ENCODE results near the gene PKN1. TPM values are rescaled to one million over a fixed set of nuclear protein-coding genes. Genes with fewer than 3 reads are reported as not detected.
A peak's percentile ranks its signal among the peaks of the same experiment; 100 is the strongest.

PKN1 gene
- total RNA-seq, 6 donors from 2014 or later: 95.2 to 278 (median 200) TPM

DNA sequence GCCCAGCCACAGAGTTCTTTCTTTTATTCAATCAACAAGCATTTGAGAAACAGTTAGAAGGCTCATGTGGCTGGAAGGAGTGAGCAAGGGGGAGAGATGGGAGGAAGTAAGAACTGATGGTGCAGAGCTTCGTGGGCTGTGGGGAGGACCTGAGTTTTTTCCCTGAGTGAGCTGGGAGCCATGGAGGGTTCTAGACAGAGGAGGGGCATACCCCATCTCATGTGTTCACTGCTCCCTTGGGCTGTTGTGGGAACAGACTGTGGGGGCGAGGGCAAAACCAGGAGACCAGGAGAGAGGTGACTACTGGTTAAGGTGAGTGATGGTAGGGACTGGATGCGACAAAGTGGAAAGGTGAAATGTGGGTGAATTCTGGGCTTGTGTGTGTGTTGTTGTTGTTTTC is 2.4 kb upstream of the PKN1 start:
- no peaks in the 10 kb centered on the region for H3K9me3 ChIP-seq
- TF ChIP-seq CTCF (IDR thresholded peaks at IDR 0.05): no peak
- TF ChIP-seq POLR2A (IDR thresholded peaks at IDR 0.05): no peak
- no peak for TF ChIP-seq POLR2AphosphoS5 (IDR thresholded peaks at IDR 0.05)
- TF ChIP-seq EP300 (IDR thresholded peaks at IDR 0.05): no peak
- no peaks in the 10 kb centered on the region for H3K27me3 ChIP-seq
- no peak for DNase-seq
- WGBS, 2 donors: 74 to 77% methylated on average over 3 of the region's 3 CpGs
- peaks cover 0 to 3% (median 0%) of the 10 kb centered on the region in 4 donors for H3K36me3 ChIP-seq
- H3K27ac ChIP-seq: no peak overlapping the region
- no peak overlapping the region for H3K4me3 ChIP-seq
- no peak for ATAC-seq (ENCODE audit: low FRiP score in 2 of 2)
- H3K4me1 ChIP-seq: peaks cover 26 to 38% (median 32%) of the 10 kb centered on the region in 4 donors

DNA sequence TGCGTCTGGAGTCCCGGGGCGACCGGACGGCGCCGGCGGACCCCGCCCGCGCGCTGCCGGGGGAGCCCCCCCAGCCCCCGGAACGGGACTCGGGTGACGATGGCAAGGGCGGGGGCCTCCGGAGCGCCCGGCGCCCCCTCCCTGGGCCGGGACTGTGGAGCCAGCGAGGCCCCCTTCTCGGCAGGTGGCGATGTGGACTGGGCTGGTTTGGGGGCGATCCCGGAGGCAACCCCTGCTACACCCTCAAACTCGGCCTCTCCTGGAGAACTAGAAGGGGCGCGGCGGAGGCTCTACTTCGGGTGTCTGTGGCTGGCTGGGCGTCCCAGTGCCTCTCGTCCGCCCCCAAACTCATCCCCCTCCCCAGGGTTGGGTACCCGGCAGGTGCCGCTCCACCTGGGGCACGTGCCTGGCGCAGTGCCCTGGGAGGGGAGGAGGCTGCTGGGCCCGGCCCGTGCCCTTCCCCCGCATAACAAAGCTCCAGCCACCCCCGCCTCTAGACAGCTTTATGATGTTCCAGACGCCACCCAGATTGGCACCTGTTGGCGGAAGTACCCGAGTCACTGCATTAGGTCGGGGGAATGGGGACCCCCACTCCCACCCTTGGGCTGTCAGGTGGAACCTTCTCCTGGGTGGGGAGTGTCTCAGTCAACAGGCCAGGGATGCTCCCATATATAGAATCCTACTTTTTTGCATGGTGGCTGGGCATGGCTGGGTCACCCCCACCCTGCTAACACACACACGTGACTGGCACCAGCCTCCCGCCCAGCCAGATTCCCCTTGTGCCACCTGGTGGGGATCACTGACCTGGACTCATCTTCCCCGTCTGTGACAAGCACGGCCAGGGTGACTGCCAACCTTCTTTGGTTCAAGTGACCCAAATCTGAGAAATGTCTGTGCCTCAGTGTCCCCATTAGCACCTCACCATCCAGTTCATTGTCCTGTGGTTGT is 722 bp downstream of the PKN1 start:
- Histone ChIP-seq H3K36me3 (peaks cover 0 to 14% (median 2%) of the 10 kb centered on the region in 4 donors), H3K9me3 (no peaks in the 10 kb centered on the region), H3K27ac (peak overlapping the region; percentile 85 to 93 (median 91)), H3K4me3 (peak overlapping the region; percentile 80 to 96 (median 95)), H3K4me1 (peaks cover 45 to 63% (median 55%) of the 10 kb centered on the region in 4 donors), H3K27me3 (no peaks in the 10 kb centered on the region)
- peak; percentile 49 to 86 for DNase-seq
- WGBS, 2 donors: 4% methylated on average over 37 of the region's 52 CpGs; no CpG with 5 or more reads in 1 of the 2 donors
- peak; percentile 35 to 41 for ATAC-seq (ENCODE audit: low FRiP score in 2 of 2)
- TF ChIP-seq CTCF (IDR thresholded peaks at IDR 0.05): no peak

- H3K4me3 ChIP-seq: peak overlapping the region; percentile 80 to 96 (median 95)
- no peaks in the 10 kb centered on the region for H3K9me3 ChIP-seq
- peak in 1 of 2 donors; percentile 78 for DNase-seq
Measured at GRCh38 chr19:14434543-14435319, 1.6 kb downstream of the PKN1 start.

More at GRCh38 chr19:14434543-14435319, 1.6 kb downstream of the PKN1 start:
- Histone ChIP-seq H3K27me3 (no peaks in the 10 kb centered on the region), H3K36me3 (peaks cover 0 to 14% (median 2%) of the 10 kb centered on the region in 4 donors), H3K27ac (peak overlapping the region; percentile 85 to 93 (median 91)), H3K4me1 (peaks cover 54 to 72% (median 64%) of the 10 kb centered on the region in 4 donors)
- TF ChIP-seq CTCF (IDR thresholded peaks at IDR 0.05) (no peak), POLR2A (IDR thresholded peaks at IDR 0.05) (peak in 1 of 4 donors; percentile 33), POLR2AphosphoS5 (IDR thresholded peaks at IDR 0.05) (peak; percentile 71 to 79), EP300 (IDR thresholded peaks at IDR 0.05) (peak in 2 of 4 donors; percentile 62 to 83)
- 52 to 63% methylated on average over 16 to 18 of the region's 23 CpGs for WGBS, 2 donors
- ATAC-seq (ENCODE audit: low FRiP score in 2 of 2): peak; percentile 78 to 83
